GM12878 (cell line): ENCODE results near the gene OTOG. TPM values are rescaled to one million over a fixed set of nuclear protein-coding genes. Genes with fewer than 3 reads are reported as not detected.

ENCODE experiments used
- ATAC-seq: fragments of 200-7000 bp; cut with Tn5 transposase; 3 replicates; pipeline ENCODE4 v1.9.1; 2020; ENCODE audit warnings: mild to moderate bottlenecking, moderate library complexity
- BruUV-seq: library from RNA; stranded (reverse); fragments of 400-500 nt; replicated peaks from 2 replicates; lab custom pipeline; 2021; lab: Mats Ljungman, UMichigan
- CTCF ChIA-PET: fragments of 300-600 bp; sonication (Branson Sonifier 250); formaldehyde crosslinking; extraction: SDS; loops from one replicate; lab custom pipeline; 2021; ENCODE audit warnings: inconsistent platforms; lab: Yijun Ruan, JAX
- POLR2A ChIA-PET: fragments of 350-600 bp; formaldehyde crosslinking; extraction: SDS; loops from one replicate; lab custom pipeline; 2021; ENCODE audit warnings: inconsistent platforms; lab: Charles Lee
- RAD21 ChIA-PET: fragments of 300-600 bp; sonication (Branson Sonifier 250); formaldehyde crosslinking; loops from one replicate; lab custom pipeline; 2023; ENCODE audit warnings: antibody characterized with exemption; ENCODE audit not compliant: unreplicated experiment; lab: Charles Lee
- SMC1A ChIA-PET: fragments of 300-600 bp; sonication (Branson Sonifier 250); formaldehyde crosslinking; loops from one replicate; lab custom pipeline; 2023; ENCODE audit not compliant: unreplicated experiment, uncharacterized antibody; lab: Charles Lee
- DNase-seq: peaks from one replicate; pipeline ENCODE4 v3.0.0-alpha.2; 2011; ENCODE audit warnings: low read depth, low spot score
- FAIRE-seq: peaks from 3 replicates; lab custom pipeline; 2011; peaks lifted over from hg19 to GRCh38; lab: Jason Lieb, UNC
- H2AFZ ChIP-seq: 2 replicates; pipeline ENCODE4 v1.6.0; 2011; ENCODE audit warnings: low read depth, low read length, control low read depth; ENCODE audit not compliant: control insufficient read depth
- H3K27ac ChIP-seq: 2 replicates; pipeline ENCODE4 v1.5.1; 2011; ENCODE audit warnings: control low read depth; ENCODE audit not compliant: control insufficient read depth, insufficient read depth
- H3K27me3 ChIP-seq, 2 experiments: replicated peaks in 1 of 2; 2 replicates each; pipeline versions ENCODE4 v1.6.0 to v1.6.1; 2011; ENCODE audit warnings: low read length in 1 of 2; ENCODE audit not compliant: control insufficient read depth in 2 of 2, insufficient read depth in 2 of 2
- H3K36me3 ChIP-seq, 2 experiments: 2 replicates each; pipeline ENCODE4 v1.5.1; 2011; ENCODE audit warnings: low read length in 1 of 2; ENCODE audit not compliant: control insufficient read depth in 2 of 2, insufficient read depth in 2 of 2
- H3K4me1 ChIP-seq: 2 replicates; pipeline ENCODE4 v1.6.1; 2011; ENCODE audit warnings: mild to moderate bottlenecking, low read length, moderate library complexity, mixed read lengths; ENCODE audit not compliant: control insufficient read depth, insufficient read depth
- H3K4me2 ChIP-seq: 2 replicates; pipeline ENCODE4 v1.6.0; 2011; ENCODE audit warnings: control low read depth; ENCODE audit not compliant: control insufficient read depth, insufficient read depth
- H3K4me3 ChIP-seq: fragments of 200-600 bp; sonication (generic); 2 replicates; pipeline ENCODE4 v1.5.1; 2016
- H3K79me2 ChIP-seq: 2 replicates; pipeline ENCODE4 v1.6.0; 2011; ENCODE audit warnings: low read length; ENCODE audit not compliant: control insufficient read depth, insufficient read depth
- H3K9ac ChIP-seq: 2 replicates; pipeline ENCODE4 v1.8.0; 2011; ENCODE audit warnings: low read length, control low read depth, mixed read lengths; ENCODE audit not compliant: control insufficient read depth, insufficient read depth
- H3K9me3 ChIP-seq: replicated peaks from 3 replicates; pipeline ENCODE4 v1.5.1; 2011; ENCODE audit warnings: mild to moderate bottlenecking, low read length; ENCODE audit not compliant: control insufficient read depth, insufficient read depth
- H4K20me1 ChIP-seq: 2 replicates; pipeline ENCODE4 v1.6.0; 2011; ENCODE audit not compliant: control insufficient read depth, insufficient read depth
- FOXK2 ChIP-seq: fragments of 450-650 bp; IDR thresholded peaks from 2 replicates; pipeline ENCODE4 v1.6.1; 2017; ENCODE audit warnings: mild to moderate bottlenecking, moderate library complexity
- NFIC ChIP-seq: IDR thresholded peaks from 2 replicates; pipeline ENCODE4 v1.6.1; 2012; ENCODE audit warnings: low read depth, mild to moderate bottlenecking, inconsistent platforms, low read length, moderate library complexity
- NR2C2 ChIP-seq: IDR thresholded peaks from 2 replicates; pipeline ENCODE4 v1.6.1; 2011; ENCODE audit warnings: borderline replicate concordance, low read depth; ENCODE audit not compliant: control insufficient read depth, insufficient read length
- PML ChIP-seq: IDR thresholded peaks from 2 replicates; pipeline ENCODE4 v1.6.1; 2012; ENCODE audit warnings: low read length, inconsistent platforms
- SMAD5 ChIP-seq: IDR thresholded peaks from 2 replicates; pipeline ENCODE4 v1.6.1; 2016; ENCODE audit warnings: antibody characterized with exemption, low read depth
- WGBS: methylation state at CpG from one replicate; pipeline ENCODE4 v1.1.6; 2016; ENCODE audit warnings: low lambda C conversion rate; ENCODE audit not compliant: insufficient replicate concordance, insufficient coverage; ENCODE audit errors: missing lambda C conversion rate; 5-methylcytosine and 5-hydroxymethylcytosine counted together
- in situ Hi-C: fragments of 300-500 bp; cut with MboI; formaldehyde crosslinking; loops from 9 replicates; pipeline ENCODE4 v1.14.3; 2018; ENCODE audit warnings: mixed read lengths
- intact Hi-C: fragments of 100-400 bp; cut with micrococcal nuclease; formaldehyde crosslinking; loops from one replicate; pipeline ENCODE4 v1.14.2; 2022; ENCODE audit not compliant: unreplicated experiment
- polyA plus RNA-seq, 11 experiments: library from polyadenylated mRNA; depleted of rRNA in 4 of 11; unstranded in 6 of 11; stranded (reverse) in 5 of 11; fragments of >200 nt; fragmentation: Nextera tagmentation in 4 of 11; fragmentation: Illumina TruSeq in 1 of 11; extraction: Ambion mirVana in 4 of 11; extraction: Trizol in 1 of 11; gene quantifications; 1 replicate in 1 of 11; 2 replicates in 10 of 11; pipeline versions ENCODE4 v1.2.1 to v1.2.3, GENCODE V29; 2011 to 2016; ENCODE audit warnings: inconsistent platforms in 2 of 11, missing spikeins in 2 of 11, low read depth in 1 of 11
- total RNA-seq, 4 experiments: library from RNA; depleted of rRNA in 3 of 4; stranded (reverse); fragments of >200 nt in 3 of 4; fragmentation: Illumina TruSeq in 1 of 4; extraction: Trizol in 1 of 4; gene quantifications; 2 replicates each; pipeline versions ENCODE4 v1.2.1 to v1.2.3, GENCODE V29; 2013 to 2021
- TF ChIP-seq, protein P1 (sequence below): fragments of 450-650 bp; IDR thresholded peaks from 2 replicates; pipeline ENCODE4 v1.6.1; 2016; ENCODE audit warnings: mild to moderate bottlenecking

The OTOG gene
- total and polyA plus RNA-seq, 10 of the 15 experiments (the other 5 are each of a cell fraction or from before 2014, with no cell fraction given) = not detected

DNA sequence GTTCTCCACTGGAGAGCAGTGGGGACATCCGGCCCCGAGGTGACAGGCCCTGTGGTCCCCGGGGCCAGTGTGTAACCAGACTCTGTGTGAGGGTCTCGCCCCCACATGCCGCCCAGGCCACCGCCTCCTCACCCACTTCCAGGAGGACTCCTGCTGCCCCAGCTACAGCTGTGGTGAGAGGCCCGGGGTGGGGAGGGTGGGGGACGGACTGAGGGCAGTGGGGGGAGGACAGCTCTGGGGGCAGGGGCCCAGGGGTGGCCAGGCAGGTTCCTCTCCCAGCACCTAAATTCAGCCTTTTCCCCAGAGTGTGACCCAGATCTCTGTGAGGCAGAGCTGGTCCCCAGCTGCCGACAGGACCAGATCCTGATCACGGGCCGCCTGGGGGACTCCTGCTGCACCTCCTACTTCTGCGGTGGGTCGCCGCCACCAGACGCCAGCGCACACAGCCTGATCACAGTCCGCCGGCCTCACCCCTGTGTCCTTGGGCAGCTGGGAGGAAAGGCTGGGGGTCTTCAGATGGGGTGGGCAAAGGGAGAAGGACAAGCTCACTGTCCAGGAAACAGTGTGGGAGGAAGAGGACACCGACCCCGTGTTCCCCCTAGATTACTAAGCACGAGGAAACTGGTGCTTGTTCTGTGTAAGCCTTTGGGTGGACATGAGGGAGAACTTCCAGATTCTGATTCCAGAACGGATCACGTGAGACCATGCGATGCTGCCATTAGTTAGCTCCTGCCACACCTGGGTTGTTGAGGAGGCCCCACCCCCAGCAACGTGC, 87.9 kb downstream of the OTOG start:
- H3K79me2 ChIP-seq = no peaks in the 10 kb centered on the region
- FAIRE-seq = no peak
- ATAC-seq = no peak
- no peaks in the 10 kb centered on the region for H3K36me3 ChIP-seq
- no peaks in the 10 kb centered on the region for H3K4me1 ChIP-seq
- no peak overlapping the region for H3K27ac ChIP-seq
- H3K4me3 ChIP-seq = no peak overlapping the region
- no peaks in the 10 kb centered on the region for H4K20me1 ChIP-seq
- no peak overlapping the region for H3K4me2 ChIP-seq
- H3K9ac ChIP-seq = no peak overlapping the region
- no peaks in the 10 kb centered on the region for H3K9me3 ChIP-seq
- H2AFZ ChIP-seq = no peak overlapping the region
- RAD21 ChIA-PET = no interaction called here
- 39% methylated on average over 22 of the region's 25 CpGs for WGBS
- POLR2A ChIA-PET = no interaction called here
- no peak for DNase-seq
- CTCF ChIA-PET = interaction anchor here (1.0 to 1.2 kb wide), 2 partner anchors 35 to 36 kb away, joined by 3 read pairs; no protein-coding TSS in a partner anchor
- BruUV-seq = no TSS peak
- TF ChIP-seq, protein P1, sequence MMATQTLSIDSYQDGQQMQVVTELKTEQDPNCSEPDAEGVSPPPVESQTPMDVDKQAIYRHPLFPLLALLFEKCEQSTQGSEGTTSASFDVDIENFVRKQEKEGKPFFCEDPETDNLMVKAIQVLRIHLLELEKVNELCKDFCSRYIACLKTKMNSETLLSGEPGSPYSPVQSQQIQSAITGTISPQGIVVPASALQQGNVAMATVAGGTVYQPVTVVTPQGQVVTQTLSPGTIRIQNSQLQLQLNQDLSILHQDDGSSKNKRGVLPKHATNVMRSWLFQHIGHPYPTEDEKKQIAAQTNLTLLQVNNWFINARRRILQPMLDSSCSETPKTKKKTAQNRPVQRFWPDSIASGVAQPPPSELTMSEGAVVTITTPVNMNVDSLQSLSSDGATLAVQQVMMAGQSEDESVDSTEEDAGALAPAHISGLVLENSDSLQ = no peak
- no peak for TF ChIP-seq SMAD5
- SMC1A ChIA-PET = no interaction called here
- no peaks in the 10 kb centered on the region; a peak in 2 of 4 replicates for H3K27me3 ChIP-seq
- intact Hi-C loops = no loop called here
- in situ Hi-C loops = no loop called here

DNA sequence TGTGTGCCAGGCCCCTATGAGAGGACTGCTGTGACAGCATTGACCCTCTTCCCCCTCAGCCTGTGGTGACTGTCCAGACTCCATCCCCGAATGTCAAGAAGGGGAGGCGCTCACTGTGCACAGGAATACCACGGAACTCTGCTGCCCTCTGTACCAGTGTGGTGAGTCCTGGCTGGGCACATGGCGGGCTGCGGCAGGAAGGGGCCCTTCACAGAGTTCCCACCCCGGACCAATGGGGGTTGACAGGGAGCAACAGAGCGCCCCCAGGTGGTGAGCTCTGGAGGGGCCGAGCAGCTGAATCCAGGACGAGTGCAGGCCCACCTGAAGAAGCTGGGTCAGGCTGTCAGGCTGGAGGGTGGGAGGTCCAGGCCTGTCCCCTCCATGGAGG, 88.5 kb downstream of the OTOG start:
- in situ Hi-C loops = no loop called here
- Histone ChIP-seq H3K9ac (no peak overlapping the region), H3K4me1 (no peaks in the 10 kb centered on the region), H3K9me3 (no peaks in the 10 kb centered on the region), H3K4me3 (no peak overlapping the region), H3K27ac (no peak overlapping the region), H3K36me3 (no peaks in the 10 kb centered on the region), H4K20me1 (no peaks in the 10 kb centered on the region), H2AFZ (no peak overlapping the region), H3K79me2 (no peaks in the 10 kb centered on the region), H3K27me3 (no peaks in the 10 kb centered on the region; a peak in 2 of 4 replicates), H3K4me2 (no peak overlapping the region)
- no TSS peak for BruUV-seq
- POLR2A ChIA-PET = no interaction called here
- SMC1A ChIA-PET = no interaction called here
- RAD21 ChIA-PET = interaction anchor here (0.7 kb wide), 1 partner anchor 37 kb away, joined by 3 read pairs; no protein-coding TSS in a partner anchor
- TF ChIP-seq FOXK2 (no peak), PML (no peak), NR2C2 (no peak), NFIC (no peak)
- FAIRE-seq (no peak), ATAC-seq (no peak), DNase-seq (no peak)
- CTCF ChIA-PET = interaction anchor here (0.5 to 1.0 kb wide), 2 partner anchors 36 to 86 kb away, joined by 3 read pairs; no protein-coding TSS in a partner anchor
- intact Hi-C loops = no loop called here
- 35% methylated on average over 9 of the region's 9 CpGs for WGBS
